H1 (cell line): ENCODE results near the gene NEK9. TPM values are rescaled to one million over a fixed set of nuclear protein-coding genes. Genes with fewer than 3 reads are reported as not detected.

Experiments used
- CTCF ChIA-PET: fragments of 300-600 bp; sonication (Branson Sonifier 250); formaldehyde crosslinking; loops from one replicate; lab custom pipeline; 2021; ENCODE audit not compliant: partially characterized antibody; lab: Charles Lee
- POLR2A ChIA-PET: fragments of 300-600 bp; sonication (Branson Sonifier 250); formaldehyde crosslinking; loops from one replicate; lab custom pipeline; 2021; ENCODE audit warnings: inconsistent platforms; ENCODE audit not compliant: partially characterized antibody; lab: Charles Lee
- DNase-seq, 2 experiments: peaks; one replicate each; pipeline versions ENCODE4 v3.0.0 to v3.0.0-alpha.2; 2010 to 2022; ENCODE audit warnings: low spot score in 2 of 2, low read depth in 1 of 2, mixed read lengths in 1 of 2
- FAIRE-seq: peaks from 2 replicates; lab custom pipeline; 2011; peaks lifted over from hg19 to GRCh38; lab: Jason Lieb, UNC
- H2AFZ ChIP-seq: 2 replicates; pipeline ENCODE4 v1.8.1; 2012; ENCODE audit warnings: low read length, inconsistent platforms
- H2AK5ac ChIP-seq: 2 replicates; pipeline ENCODE4 v1.6.1; 2013; ENCODE audit warnings: low read depth, low read length
- H2BK120ac ChIP-seq: replicated peaks from 2 replicates; pipeline ENCODE3; 2013; ENCODE audit warnings: low read depth, low read length, inconsistent platforms
- H2BK12ac ChIP-seq: 2 replicates; pipeline ENCODE4 v1.6.1; 2013; ENCODE audit warnings: low read depth, low read length
- H2BK15ac ChIP-seq: 2 replicates; pipeline ENCODE4 v1.6.1; 2013; ENCODE audit warnings: low read length
- H2BK20ac ChIP-seq: 2 replicates; pipeline ENCODE4 v1.6.1; 2013; ENCODE audit warnings: low read length
- H2BK5ac ChIP-seq: 2 replicates; pipeline ENCODE4 v1.6.1; 2013; ENCODE audit warnings: low read depth, low read length
- H3K14ac ChIP-seq: 2 replicates; pipeline ENCODE4 v1.6.1; 2013; ENCODE audit warnings: inconsistent platforms; ENCODE audit not compliant: insufficient read length
- H3K18ac ChIP-seq: 2 replicates; pipeline ENCODE4 v1.6.1; 2013; ENCODE audit warnings: low read length; ENCODE audit errors: extremely low read depth
- H3K23ac ChIP-seq: 2 replicates; pipeline ENCODE4 v1.6.1; 2013; ENCODE audit warnings: inconsistent platforms; ENCODE audit not compliant: insufficient read length
- H3K23me2 ChIP-seq: 2 replicates; pipeline ENCODE4 v1.6.1; 2013; ENCODE audit warnings: low read depth, low read length
- H3K27ac ChIP-seq: 2 replicates; pipeline ENCODE4 v1.6.1; 2011; ENCODE audit warnings: low read depth, low read length, inconsistent platforms
- H3K27me3 ChIP-seq, 4 experiments: replicated peaks in 1 of 4; 1 replicate in 1 of 4; 2 replicates in 3 of 4; pipeline versions ENCODE4 v1.6.1 to v1.8.1; 2011 to 2013; ENCODE audit warnings: low read length in 3 of 4, mild to moderate bottlenecking in 3 of 4, inconsistent platforms in 2 of 4, mixed read lengths in 2 of 4, moderate library complexity in 1 of 4; ENCODE audit not compliant: control insufficient read depth in 3 of 4, insufficient read depth in 3 of 4; ENCODE audit errors: extremely low read depth in 1 of 4
- H3K36me3 ChIP-seq, 4 experiments: 2 replicates each; pipeline versions ENCODE4 v1.6.1 to v1.8.1; 2011 to 2013; ENCODE audit warnings: mild to moderate bottlenecking in 4 of 4, low read length in 3 of 4, moderate library complexity in 2 of 4, control low read depth in 1 of 4, inconsistent platforms in 1 of 4; ENCODE audit not compliant: insufficient read depth in 4 of 4, control insufficient read depth in 2 of 4
- H3K4ac ChIP-seq: replicated peaks from 2 replicates; pipeline ENCODE3; 2013; ENCODE audit warnings: low read length, low read depth, mixed read lengths, inconsistent platforms; ENCODE audit not compliant: insufficient read length
- H3K4me1 ChIP-seq, 4 experiments: replicated peaks in 1 of 4; 1 replicate in 1 of 4; 2 replicates in 3 of 4; pipeline versions ENCODE4 v1.6.1 to v1.8.1; 2011 to 2013; ENCODE audit warnings: low read length in 3 of 4, inconsistent platforms in 2 of 4, mixed read lengths in 1 of 4; ENCODE audit not compliant: insufficient read depth in 4 of 4, control insufficient read depth in 3 of 4
- H3K4me2 ChIP-seq, 2 experiments: 2 replicates each; pipeline versions ENCODE4 v1.6.1 to v1.8.1; 2011 to 2013; ENCODE audit warnings: low read depth in 2 of 2, low read length in 2 of 2, control low read depth in 1 of 2, inconsistent platforms in 1 of 2, mild to moderate bottlenecking in 1 of 2; ENCODE audit not compliant: insufficient read depth in 1 of 2
- H3K4me3 ChIP-seq, 4 experiments: fragments of 200-600, 300-600 bp in 1 of 4; sonication (generic), shearing (Covaris generic), sonication (Bioruptor Twin) in 1 of 4; 2 replicates each; pipeline versions ENCODE4 v1.5.1 to v1.8.1; 2011 to 2016; ENCODE audit warnings: low read length in 4 of 4, low read depth in 3 of 4, control low read depth in 2 of 4, inconsistent platforms in 2 of 4, mild to moderate bottlenecking in 2 of 4, mixed read lengths in 1 of 4, moderate library complexity in 1 of 4; ENCODE audit not compliant: insufficient read depth in 2 of 4; ENCODE audit errors: extremely low read depth in 1 of 4
- H3K56ac ChIP-seq: replicated peaks from 2 replicates; pipeline ENCODE3; 2013; ENCODE audit warnings: low read depth, mild to moderate bottlenecking, mixed read lengths, low read length, inconsistent platforms; ENCODE audit not compliant: insufficient read length
- H3K79me1 ChIP-seq: 2 replicates; pipeline ENCODE4 v1.6.1; 2013; ENCODE audit warnings: low read depth, low read length, control low read depth
- H3K79me2 ChIP-seq, 2 experiments: 2 replicates each; pipeline versions ENCODE4 v1.6.1 to v1.8.1; 2012 to 2013; ENCODE audit warnings: low read length in 2 of 2, mild to moderate bottlenecking in 2 of 2, inconsistent platforms in 1 of 2; ENCODE audit not compliant: insufficient read depth in 2 of 2, control insufficient read depth in 1 of 2
- H3K9ac ChIP-seq, 4 experiments: replicated peaks in 1 of 4; 1 replicate in 1 of 4; 2 replicates in 3 of 4; pipeline versions ENCODE4 v1.6.1 to v1.8.1; 2011 to 2013; ENCODE audit warnings: low read depth in 3 of 4, low read length in 3 of 4, control low read depth in 2 of 4, mild to moderate bottlenecking in 2 of 4, moderate library complexity in 2 of 4, inconsistent platforms in 1 of 4; ENCODE audit errors: extremely low read depth in 1 of 4
- H3K9me3 ChIP-seq, 2 experiments: 2 replicates each; pipeline versions ENCODE4 v1.6.1 to v1.8.1; 2012 to 2013; ENCODE audit warnings: mild to moderate bottlenecking in 2 of 2, moderate library complexity in 2 of 2, control low read depth in 1 of 2, inconsistent platforms in 1 of 2, low read depth in 1 of 2, low read length in 1 of 2, mixed read lengths in 1 of 2; ENCODE audit not compliant: insufficient read depth in 2 of 2
- H4K20me1 ChIP-seq, 2 experiments: replicated peaks in 1 of 2; 2 replicates each; pipeline versions ENCODE3 to v1.8.1; 2011 to 2013; ENCODE audit warnings: inconsistent platforms in 2 of 2, low read length in 2 of 2, mild to moderate bottlenecking in 1 of 2; ENCODE audit not compliant: insufficient read depth in 2 of 2, control insufficient read depth in 1 of 2
- H4K5ac ChIP-seq: 2 replicates; pipeline ENCODE4 v1.6.1; 2013; ENCODE audit warnings: low read length, low read depth, mixed read lengths, inconsistent platforms; ENCODE audit not compliant: insufficient read length
- H4K8ac ChIP-seq: 2 replicates; pipeline ENCODE4 v1.8.0; 2013; ENCODE audit warnings: mild to moderate bottlenecking, moderate library complexity, low read length, inconsistent platforms; ENCODE audit not compliant: insufficient read depth; ENCODE audit errors: extremely low read depth
- H4K91ac ChIP-seq: replicated peaks from 2 replicates; pipeline ENCODE3; 2013; ENCODE audit warnings: low read length, mixed read lengths, inconsistent platforms; ENCODE audit not compliant: insufficient read length
- BCL11A ChIP-seq, 2 experiments: IDR thresholded peaks; one replicate each; pipeline ENCODE4 v1.6.1; 2011; ENCODE audit warnings: low read depth in 2 of 2, low read length in 2 of 2, mild to moderate bottlenecking in 2 of 2
- FOSL1 ChIP-seq: IDR thresholded peaks from 2 replicates; pipeline ENCODE4 v1.6.1; 2011; ENCODE audit warnings: mild to moderate bottlenecking, low read depth, low read length, moderate library complexity; ENCODE audit not compliant: insufficient read depth
- KDM4A ChIP-seq: IDR thresholded peaks from one replicate; pipeline ENCODE4 v1.7.1; 2012; ENCODE audit warnings: low read depth, mild to moderate bottlenecking, moderate library complexity, low read length, inconsistent platforms; ENCODE audit not compliant: severe bottlenecking
- NANOG ChIP-seq: IDR thresholded peaks from 2 replicates; pipeline ENCODE4 v1.6.1; 2011; ENCODE audit warnings: low read length, low read depth, mild to moderate bottlenecking, inconsistent platforms; ENCODE audit not compliant: insufficient read depth, poor library complexity, severe bottlenecking
- RXRA ChIP-seq: IDR thresholded peaks from 2 replicates; pipeline ENCODE4 v1.6.1; 2011; ENCODE audit warnings: low read depth, mild to moderate bottlenecking, low read length, moderate library complexity; ENCODE audit not compliant: insufficient read depth
- SP2 ChIP-seq: IDR thresholded peaks from 2 replicates; pipeline ENCODE4 v1.6.1; 2012; ENCODE audit warnings: mild to moderate bottlenecking, low read length, inconsistent platforms
- TEAD4 ChIP-seq: IDR thresholded peaks from 2 replicates; pipeline ENCODE4 v1.6.1; 2012; ENCODE audit warnings: low read depth, low read length, inconsistent platforms, mixed read lengths
- ZNF274 ChIP-seq: IDR thresholded peaks from 2 replicates; pipeline ENCODE4 v1.7.0; 2012; ENCODE audit warnings: low read length, borderline replicate concordance; ENCODE audit errors: extremely low read depth
- WGBS, 2 experiments: shearing (Covaris generic) in 1 of 2; methylation state at CpG; one replicate each; pipeline versions ENCODE4 v1.1.6 to v1.1.7; 2013 to 2015; ENCODE audit warnings: low lambda C conversion rate in 2 of 2, mixed read lengths in 2 of 2, inconsistent platforms in 1 of 2, low coverage in 1 of 2, missing lambda C conversion rate in 1 of 2; ENCODE audit not compliant: insufficient replicate concordance in 2 of 2, insufficient coverage in 1 of 2, insufficient read length in 1 of 2; ENCODE audit errors: extremely low coverage in 1 of 2, missing lambda C conversion rate in 1 of 2; 5-methylcytosine and 5-hydroxymethylcytosine counted together
- polyA plus RNA-seq, 7 experiments: library from polyadenylated mRNA; depleted of rRNA in 3 of 7; stranded (reverse) in 5 of 7; unstranded in 2 of 7; fragments of >200 nt in 5 of 7; fragments of 200-250 nt in 2 of 7; gene quantifications; 1 replicate in 5 of 7; 2 replicates in 1 of 7; 4 replicates in 1 of 7; pipeline versions ENCODE4 v1.2.1 to v1.2.3, GENCODE V29; 2011 to 2013; ENCODE audit warnings: missing spikeins in 2 of 7, mixed read lengths in 2 of 7
- total RNA-seq: library from RNA; stranded (reverse); fragmentation: NEBNext Ultra II Directional; extraction: Animal tissue kit (Norgen Biotek cat#: 25700); gene quantifications from 2 replicates; pipeline ENCODE4 v1.2.1, GENCODE V29; 2021

NEK9 gene
- total and polyA plus RNA-seq, 2 of the 8 experiments (the other 6 are each of a cell fraction or from before 2014, with no cell fraction given), result 16.0 to 43.6 TPM

DNA sequence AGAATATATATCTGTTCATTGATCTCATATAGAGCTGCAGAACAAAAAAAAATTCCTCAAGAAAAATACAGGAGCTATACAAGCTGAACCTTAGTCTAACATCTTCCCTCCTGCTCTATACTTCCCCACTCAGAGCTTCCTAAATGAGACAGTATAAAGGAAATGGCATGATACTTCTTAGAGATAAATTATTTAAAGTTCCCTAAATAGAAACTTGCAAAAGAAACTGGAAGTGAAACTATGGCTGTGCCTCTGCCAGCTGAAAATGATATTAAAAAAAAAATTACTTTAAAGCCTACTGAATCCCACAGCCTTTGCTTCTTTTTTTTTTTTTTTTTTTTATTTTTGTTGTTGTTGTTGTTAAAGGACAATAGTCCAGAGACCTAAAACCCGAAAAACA lies 11.6 kb upstream of the NEK9 start:
- Histone ChIP-seq H3K4me1 (no peaks in the 10 kb centered on the region), H2BK120ac (no peak overlapping the region), H3K56ac (no peak overlapping the region), H3K79me2 (peaks cover 0 to 11% of the 10 kb centered on the region in 2 experiments; a peak in 2 of 4 replicates), H3K4me3 (no peak overlapping the region), H3K27me3 (no peaks in the 10 kb centered on the region), H2BK5ac (no peak overlapping the region), H3K36me3 (peaks cover 2 to 24% (median 15%) of the 10 kb centered on the region in 4 experiments), H3K27ac (no peak overlapping the region), H4K5ac (no peak overlapping the region), H2BK20ac (no peak overlapping the region), H3K9ac (no peak overlapping the region), H2BK12ac (no peak overlapping the region), H3K23ac (no peak overlapping the region), H3K23me2 (no peaks in the 10 kb centered on the region), H4K91ac (no peak overlapping the region), H3K14ac (no peak overlapping the region), H3K4me2 (no peak overlapping the region), H3K9me3 (peaks cover 0 to 7% of the 10 kb centered on the region in 2 experiments; a peak in 2 of 4 replicates), H4K20me1 (peaks cover 0 to 3% of the 10 kb centered on the region in 2 experiments), H4K8ac (no peak overlapping the region), H3K18ac (no peak overlapping the region), H2BK15ac (no peak overlapping the region), H2AFZ (no peak overlapping the region), H2AK5ac (no peak overlapping the region), H3K79me1 (peaks cover 2% of the 10 kb centered on the region), H3K4ac (no peak overlapping the region)
- FAIRE-seq, result no peak
- no peak for DNase-seq
- WGBS, 2 experiments, result 100% methylated on average over 1 of the region's 1 CpG; no CpG with 5 or more reads in 1 of the 2 experiments
- ChIA-PET POLR2A (interaction anchor here (0.8 to 1.3 kb wide), 3 partner anchors 8 to 156 kb away, joined by 3 to 7 read pairs (median 4); no protein-coding TSS in a partner anchor), CTCF (interaction anchor here (1.0 to 11.2 kb wide), 3 partner anchors 10 to 165 kb away, joined by 4 to 105 read pairs (median 48); no protein-coding TSS in a partner anchor)
- TF ChIP-seq FOSL1, result no peak
- TF ChIP-seq NANOG, result no peak
- TF ChIP-seq RXRA, result no peak
- TF ChIP-seq SP2, result no peak
- TF ChIP-seq BCL11A (IDR thresholded peaks at IDR 0.05; ENCODE audit: low read depth in 2 of 2, low read length in 2 of 2), result no peak
- TF ChIP-seq KDM4A, result no peak
- TF ChIP-seq ZNF274, result no peak
- TF ChIP-seq TEAD4, result no peak
